Hippocampal formation (tissue), 2 donors: ENCODE results near the gene ZNF414.
A peak's percentile ranks its signal among the peaks of the same experiment; 100 is the strongest.
"Not testable (repeated sequence)": the region's sequence is repeated elsewhere in the genome, so short reads cannot be mapped to it uniquely, and the experiment has no call there.

Source experiments
- DNase-seq, 2 donors: peaks; one replicate each; lab custom pipeline; 2025; lab: John Stamatoyannopoulos, UW

Gene ZNF414, protein sequence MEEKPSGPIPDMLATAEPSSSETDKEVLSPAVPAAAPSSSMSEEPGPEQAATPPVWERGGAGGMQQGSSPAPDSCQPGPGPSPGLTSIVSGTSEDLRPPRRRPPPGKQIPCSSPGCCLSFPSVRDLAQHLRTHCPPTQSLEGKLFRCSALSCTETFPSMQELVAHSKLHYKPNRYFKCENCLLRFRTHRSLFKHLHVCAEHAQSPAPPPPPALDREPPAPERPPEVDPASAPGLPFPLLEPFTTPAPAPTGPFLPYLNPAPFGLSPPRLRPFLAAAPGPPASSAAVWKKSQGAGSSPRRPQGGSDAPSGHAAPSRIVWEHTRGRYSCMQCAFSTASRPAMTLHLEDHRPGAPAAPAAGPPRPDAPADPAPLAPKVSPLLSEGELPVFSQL

GRCh38 chr19:8513687-8514504 lies at the start of gene ZNF414:
Gene ZNF414, minus strand, starts transcription at chr19:8514167. Its CDS starts 121 bp downstream, at chr19:8514046.
- peak; percentile 91 to 97 for DNase-seq

DNA sequence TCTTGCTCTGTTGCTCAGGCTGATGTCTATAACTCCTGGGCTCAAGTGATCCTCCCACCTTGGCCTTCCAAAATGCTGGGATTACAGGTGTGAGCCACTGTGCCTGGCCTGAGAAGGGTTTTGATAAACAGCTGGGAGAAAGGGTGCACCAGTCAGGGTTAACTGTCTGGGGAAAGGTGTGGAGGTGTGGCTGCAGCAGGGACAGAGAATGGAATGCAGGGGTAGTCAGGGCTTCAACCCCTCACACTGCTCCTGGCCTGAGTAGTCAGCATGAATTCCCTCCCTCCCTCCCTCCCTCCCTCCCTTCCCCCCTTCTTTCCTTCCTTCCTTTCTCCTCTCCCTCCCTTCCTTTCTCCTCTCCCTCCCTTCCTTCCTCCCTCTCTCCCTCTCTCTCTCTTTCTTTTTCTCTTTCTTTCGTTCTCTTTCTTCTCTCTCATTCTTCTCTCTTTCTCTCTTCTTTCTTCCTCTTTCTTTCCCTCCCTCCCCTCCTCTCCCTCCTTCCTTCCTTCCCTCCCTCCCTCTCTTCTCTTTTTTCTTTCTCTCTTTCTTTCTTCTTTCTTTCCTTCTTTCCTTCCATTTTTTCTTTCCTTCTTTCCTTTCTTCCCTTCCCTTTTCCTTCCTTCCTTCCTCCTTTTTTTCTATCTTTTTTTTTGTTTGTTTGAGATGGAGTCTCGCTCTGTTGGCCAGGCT lies 47.3 kb upstream of the ZNF414 start:
- no peak for DNase-seq

DNA sequence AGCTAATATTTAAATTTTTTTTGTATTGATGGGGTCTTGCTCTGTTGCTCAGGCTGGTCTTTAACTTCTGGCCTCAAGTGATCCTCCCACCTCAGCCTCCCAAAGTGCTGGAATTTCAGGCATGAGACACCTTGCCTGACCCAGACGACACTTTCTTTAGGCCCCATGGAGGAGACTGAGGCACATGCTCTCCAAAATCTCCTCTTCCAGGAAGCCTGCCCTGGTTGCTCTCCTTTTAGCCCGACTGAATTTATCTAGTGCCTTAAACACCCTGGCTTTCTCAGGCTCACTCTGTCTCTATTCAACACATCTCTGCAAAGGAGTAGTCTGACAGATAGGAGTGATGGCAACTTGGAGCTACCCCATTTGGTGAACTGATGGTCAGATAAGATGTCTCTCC lies 44.4 kb upstream of the ZNF414 start:
- DNase-seq, result no peak

DNA sequence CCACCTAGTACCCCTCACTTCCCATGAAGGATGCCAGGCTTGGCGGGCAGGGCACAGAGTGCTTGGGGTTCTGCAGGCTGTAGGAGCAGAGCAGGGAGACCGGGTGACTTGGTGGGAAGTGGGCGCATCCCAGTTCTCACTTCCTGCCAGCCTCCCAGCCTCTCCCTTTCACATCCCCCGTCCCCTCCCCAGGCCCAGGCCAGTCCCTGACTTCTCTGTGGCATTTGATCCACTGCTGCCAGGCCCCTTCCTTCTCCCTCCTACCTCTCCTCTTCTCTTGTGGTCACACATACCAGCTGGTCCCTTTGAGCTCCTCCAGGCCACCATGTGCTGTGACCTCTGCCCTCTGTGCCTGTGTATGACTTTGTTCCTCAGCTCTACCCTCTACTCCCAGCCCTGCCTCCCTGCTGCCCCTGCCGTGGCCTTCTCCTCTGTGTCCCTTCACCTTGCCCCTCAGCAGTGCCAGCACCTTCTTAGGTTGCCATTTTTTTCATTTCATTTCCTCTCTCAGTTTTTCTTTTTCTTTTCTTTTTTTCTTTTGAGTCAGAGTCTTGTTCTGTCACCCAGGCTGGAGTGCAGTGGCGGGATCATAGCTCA lies 43.8 kb upstream of the ZNF414 start:
- DNase-seq, result no peak

DNA sequence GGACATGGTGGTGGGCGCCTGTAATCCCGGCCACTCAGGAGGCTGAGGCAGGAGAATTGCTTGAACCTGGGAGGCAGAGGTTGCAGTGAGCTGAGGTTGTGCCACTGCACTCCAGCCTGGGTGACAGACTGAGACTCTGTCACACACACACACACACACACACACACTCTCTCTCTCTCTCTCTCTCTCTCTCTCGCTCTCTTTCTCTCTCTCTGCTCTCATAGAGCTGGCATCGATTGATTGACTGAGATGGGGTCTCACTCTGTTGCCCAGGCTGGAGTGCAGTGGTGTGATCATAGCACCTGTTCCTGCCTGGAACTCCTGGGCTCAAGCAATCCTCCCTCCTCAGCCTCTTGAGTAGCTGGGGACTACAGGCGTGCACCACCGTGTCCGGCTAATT lies 39.8 kb upstream of the ZNF414 start:
- DNase-seq, result not testable (repeated sequence)

- DNase-seq, result no peak
These were observed 38.8 kb upstream of the ZNF414 start for GRCh38 chr19:8552810-8553209.

DNA sequence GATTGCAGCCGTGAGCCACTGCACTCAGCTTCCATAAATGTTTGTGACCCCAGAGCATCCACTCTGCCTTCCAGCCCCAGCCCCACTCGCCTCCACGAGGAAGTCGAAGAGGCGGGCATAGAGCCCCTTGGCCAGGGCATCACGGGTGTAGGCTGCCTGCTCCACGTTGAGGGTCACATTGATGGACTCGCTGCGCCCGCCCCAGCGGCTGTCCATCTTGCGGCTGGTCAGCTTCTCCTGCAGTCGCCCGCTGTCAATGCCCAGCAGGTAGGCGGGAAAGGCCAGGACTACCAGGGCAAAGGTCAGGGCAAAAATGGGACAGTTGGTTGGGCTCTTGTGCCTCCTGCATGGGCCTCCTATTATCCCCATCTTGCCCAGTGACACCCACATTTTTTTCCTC lies 36.1 kb upstream of the ZNF414 start:
- no peak for DNase-seq

DNA sequence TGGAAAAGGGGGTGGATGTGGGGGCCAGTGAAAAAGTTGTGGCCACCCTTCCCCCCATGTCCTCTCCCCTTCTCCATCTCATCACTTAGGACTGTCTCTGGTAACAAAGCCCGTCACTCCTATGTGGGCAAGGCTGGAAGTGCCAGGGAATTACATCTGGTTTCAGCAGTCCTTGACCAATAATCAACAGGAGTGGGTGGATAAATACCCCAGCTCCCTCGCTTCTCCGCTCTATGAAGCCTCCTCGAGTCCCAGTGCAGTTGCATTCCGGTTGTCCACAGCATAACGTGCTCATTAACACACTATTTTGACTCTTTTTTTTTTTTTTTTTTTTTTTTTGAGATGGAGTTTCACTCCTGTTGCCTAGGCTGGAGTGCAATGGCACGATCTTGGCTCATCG lies 31.8 kb upstream of the ZNF414 start:
- no peak for DNase-seq

GRCh38 chr19:8544168-8544567 lies 30.2 kb upstream of the ZNF414 start:
- DNase-seq, result no peak

GRCh38 chr19:8539621-8540149 lies 25.7 kb upstream of the ZNF414 start:
- no peak for DNase-seq

DNA sequence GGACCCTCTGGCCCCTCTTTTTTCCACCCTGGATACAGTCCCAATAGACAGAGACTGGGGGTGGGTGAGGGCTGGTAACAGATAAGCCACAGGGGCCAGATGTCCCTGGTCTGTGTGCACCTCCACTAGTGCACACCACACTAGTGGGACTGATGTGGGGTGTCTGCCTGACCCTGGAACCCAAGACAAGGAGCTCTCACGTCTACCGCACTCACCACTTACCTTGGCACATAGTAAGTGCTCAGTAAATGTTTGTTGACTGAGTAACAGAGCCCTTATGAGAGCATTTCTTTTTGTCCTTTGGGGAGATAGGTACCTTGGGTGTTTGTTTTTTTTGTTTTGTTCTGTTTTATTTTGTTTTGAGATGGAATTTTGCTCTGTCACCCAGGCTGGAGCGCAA lies 23.1 kb upstream of the ZNF414 start:
- no peak for DNase-seq

DNA sequence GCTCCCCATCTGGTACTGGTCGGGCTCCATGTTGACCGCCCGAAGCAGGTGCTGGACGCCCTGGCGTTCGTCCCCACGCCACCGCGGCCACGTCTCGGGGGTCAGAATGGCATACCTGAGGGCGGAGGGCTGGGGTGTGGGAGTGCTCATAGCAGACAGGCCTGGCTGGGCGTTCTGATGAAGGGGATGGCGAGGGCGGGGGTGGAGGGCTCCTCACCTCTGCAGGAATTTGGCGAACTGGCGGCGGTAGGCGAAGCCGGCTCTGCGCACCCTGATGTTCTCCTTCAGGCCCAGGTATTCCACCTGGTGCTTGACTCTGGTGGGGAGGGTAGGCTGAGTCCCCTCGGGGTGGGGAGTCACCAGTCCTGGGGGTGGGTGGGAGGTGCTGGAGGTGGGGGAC lies 22.3 kb upstream of the ZNF414 start:
- DNase-seq, result no peak

DNA sequence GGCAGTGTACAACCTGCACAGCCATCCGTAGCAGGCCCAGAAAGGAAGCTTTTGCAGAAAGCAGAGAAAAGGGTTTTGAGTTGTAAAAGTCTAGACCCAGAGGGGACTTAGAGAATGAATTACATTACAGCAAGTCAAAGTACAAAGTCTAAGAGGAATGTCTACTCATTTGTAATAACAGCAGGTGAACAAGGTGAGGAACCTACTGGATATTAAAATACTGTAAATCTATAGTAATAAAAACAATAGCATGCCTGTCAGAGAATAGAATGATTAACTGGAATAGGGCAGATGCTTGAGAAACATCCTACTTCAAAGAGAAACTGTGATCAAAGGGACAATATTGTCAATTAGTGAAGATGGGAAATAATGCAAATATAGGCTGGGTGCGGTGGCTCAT lies 18.3 kb upstream of the ZNF414 start:
- DNase-seq, result no peak

DNA sequence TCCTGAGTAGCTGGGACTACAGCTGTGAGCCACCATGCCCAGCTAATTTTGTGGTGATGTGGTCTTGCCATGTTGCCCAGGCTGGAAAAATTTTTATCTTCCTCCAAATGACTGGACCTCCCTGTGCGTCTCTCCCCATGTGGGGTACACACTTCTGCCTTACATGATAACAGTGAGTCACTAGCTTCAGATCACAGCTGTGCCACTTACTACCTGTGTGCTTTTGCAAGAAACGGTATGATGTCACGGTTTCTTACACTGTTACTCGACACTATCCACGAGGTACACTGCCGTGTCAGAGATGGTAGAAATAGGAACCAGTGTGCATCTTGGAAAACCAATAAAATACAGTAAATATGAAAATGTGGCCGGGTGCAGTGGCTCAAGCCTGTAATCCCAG lies 17.5 kb upstream of the ZNF414 start:
- no peak for DNase-seq

DNA sequence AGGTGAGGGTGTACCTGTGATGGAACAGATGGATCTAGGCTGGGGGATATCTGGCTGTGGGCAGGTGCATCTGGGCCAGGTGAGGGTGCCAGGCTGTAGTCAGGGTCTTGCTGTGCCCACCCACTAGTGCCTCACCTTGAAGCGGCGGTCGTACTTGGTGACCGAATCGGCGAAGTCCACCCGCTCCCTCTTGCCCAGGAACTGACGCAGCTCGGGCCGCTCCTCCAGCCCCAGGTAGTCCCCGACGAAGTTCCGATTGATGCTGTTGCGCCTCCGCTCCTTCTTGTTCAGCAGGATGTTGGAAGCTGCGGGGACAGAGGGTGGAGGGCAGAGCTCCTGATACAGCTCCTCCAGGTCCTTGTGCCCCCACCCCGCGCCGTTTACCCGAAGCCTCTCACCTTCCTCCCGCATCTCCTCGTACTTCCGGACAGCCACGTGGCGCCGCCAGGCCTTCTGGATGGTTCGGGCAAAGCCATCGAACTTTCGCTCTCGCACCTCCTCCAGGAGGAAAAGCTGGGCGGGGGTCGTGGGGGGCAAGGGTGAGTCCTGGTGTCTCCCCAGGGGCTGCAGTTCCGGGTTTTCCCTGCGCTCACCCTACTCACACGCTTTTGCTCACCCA lies 16.2 kb upstream of the ZNF414 start:
- no peak for DNase-seq

GRCh38 chr19:8529369-8530006 lies 15.5 kb upstream of the ZNF414 start:
- no peak for DNase-seq

- DNase-seq, result no peak
These were observed 14.5 kb upstream of the ZNF414 start for GRCh38 chr19:8528500-8528899.

DNA sequence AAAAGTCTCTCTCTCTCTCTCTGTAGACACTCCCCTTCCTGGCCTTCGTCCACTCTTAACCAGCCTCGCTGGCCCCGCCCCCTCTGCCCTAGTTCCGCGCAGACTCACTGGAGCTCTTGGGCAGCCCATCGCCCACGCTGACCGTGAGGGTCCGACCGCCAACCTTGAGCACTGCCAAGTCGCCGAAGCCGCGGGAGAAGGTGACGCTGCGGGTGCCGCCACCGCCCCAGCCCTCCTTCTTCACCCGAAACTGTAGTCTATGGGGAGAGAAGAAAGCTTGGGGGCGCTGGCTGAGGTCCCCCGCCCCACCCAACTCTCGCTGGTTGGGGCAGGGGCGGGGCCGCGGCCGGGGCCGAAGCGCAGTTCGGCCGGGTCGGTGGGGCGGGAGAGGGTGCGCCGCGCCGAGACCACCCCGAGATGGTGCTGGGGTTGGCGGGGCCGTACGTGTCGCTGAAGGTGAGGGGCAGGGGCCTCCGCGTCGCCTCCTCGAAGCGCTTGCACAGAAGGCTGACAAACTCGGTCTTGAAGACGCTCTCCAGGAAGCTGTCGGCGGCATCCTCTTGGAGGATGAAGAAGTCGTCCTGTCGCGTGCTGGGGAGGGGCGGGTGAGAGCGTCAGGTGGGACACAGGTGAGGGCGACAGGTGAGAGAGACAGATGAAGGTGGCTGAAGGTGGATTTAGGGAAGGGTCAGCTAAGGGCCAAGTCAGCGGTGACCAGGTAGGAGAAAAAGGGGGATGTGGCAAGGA lies 12.6 kb upstream of the ZNF414 start:
- peak; percentile 64 to 81 for DNase-seq

GRCh38 chr19:8525401-8525684 lies 11.4 kb upstream of the ZNF414 start:
- no peak for DNase-seq

- DNase-seq, result no peak
These were observed 5.4 kb upstream of the ZNF414 start for GRCh38 chr19:8519388-8519787.

DNA sequence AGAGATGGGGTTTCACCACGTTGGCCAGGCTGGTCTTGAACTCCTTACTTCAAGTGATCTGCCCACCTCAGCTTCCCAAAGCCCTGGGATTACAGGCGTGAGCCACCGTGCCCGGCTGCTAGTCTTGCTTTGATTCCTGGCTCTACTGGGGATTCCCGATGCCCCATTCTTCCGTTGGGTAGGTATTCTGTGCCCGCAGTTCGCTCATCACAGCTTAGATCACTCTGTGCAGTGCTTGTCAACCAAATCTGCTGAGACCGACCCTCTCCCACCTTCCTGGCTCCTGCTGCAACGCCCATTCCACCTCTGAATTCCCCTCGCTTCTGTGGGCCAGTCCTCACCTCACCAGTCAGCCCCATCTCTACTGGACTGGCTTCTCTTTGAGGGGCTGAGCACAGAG lies 4.6 kb upstream of the ZNF414 start:
- no peak for DNase-seq
